ENCODE results near the gene CRYL1. TPM values are rescaled to one million over a fixed set of nuclear protein-coding genes. Genes with fewer than 3 reads are reported as not detected.

CRYL1 gene
- total and polyA plus RNA-seq, 9 of the 15 experiments (the other 6 are each of a cell fraction or from before 2014, with no cell fraction given) = 1.0 to 6.9 (median 2.4) TPM

DNA sequence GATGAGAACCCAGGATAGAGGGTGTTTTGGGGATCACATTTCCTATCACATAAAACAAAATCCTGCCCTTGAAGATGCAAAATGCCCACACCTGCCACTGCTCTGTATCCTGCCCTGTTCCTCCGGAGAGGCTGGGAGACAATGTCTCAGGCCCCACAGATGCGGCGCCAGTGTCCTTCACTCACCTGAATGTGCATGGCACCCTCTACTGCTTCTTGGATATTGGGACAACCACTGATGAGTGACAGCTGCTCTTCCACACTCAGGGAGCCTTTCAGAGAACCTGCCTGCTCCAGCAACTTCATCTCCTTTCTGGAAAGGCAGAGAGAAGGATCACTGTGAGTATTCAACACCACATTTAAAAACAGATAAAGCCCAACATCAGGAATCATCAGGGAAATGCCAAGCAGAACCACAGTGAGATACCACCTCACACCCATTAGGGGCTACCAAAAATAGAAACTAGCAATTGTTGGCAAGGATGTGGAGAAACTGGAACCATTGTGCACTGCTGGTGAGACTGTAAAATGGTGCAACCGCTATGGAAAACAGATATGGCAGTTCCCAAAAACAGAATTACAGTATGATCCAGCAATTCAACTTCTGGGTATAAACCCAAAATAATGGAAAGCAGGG, 36.4 kb downstream of the CRYL1 start (continued):
- TF ChIP-seq, protein P1, sequence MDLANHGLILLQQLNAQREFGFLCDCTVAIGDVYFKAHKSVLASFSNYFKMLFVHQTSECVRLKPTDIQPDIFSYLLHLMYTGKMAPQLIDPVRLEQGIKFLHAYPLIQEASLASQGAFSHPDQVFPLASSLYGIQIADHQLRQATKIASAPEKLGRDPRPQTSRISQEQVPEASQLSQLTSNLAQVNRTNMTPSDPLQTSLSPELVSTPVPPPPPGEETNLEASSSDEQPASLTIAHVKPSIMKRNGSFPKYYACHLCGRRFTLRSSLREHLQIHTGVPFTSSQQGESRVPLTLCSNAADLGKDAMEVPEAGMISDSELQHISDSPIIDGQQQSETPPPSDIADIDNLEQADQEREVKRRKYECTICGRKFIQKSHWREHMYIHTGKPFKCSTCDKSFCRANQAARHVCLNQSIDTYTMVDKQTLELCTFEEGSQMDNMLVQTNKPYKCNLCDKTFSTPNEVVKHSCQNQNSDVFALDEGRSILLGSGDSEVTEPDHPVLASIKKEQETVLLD (IDR thresholded peaks at IDR 0.05) = no peak
- TF ChIP-seq MYNN (IDR thresholded peaks at IDR 0.05) (no peak), MYNN (CRISPR knock-in tag; IDR thresholded peaks at IDR 0.05) (no peak), ZNF584 (CRISPR knock-in tag; IDR thresholded peaks at IDR 0.05; ENCODE audit: low read depth) (no peak), FOXJ3 (CRISPR knock-in tag; IDR thresholded peaks at IDR 0.05) (no peak), MEIS2 (IDR thresholded peaks at IDR 0.05; ENCODE audit: partially characterized antibody) (peak; percentile 3), FIP1L1 (IDR thresholded peaks at IDR 0.05; ENCODE audit: low read depth, low read length, poor library complexity, severe bottlenecking) (no peak), HDAC8 (tag; IDR thresholded peaks at IDR 0.05) (no peak), CAMTA2 (CRISPR knock-in tag; conservative IDR thresholded peaks at IDR 0.05) (no peak)
- TF ChIP-seq, protein P2, sequence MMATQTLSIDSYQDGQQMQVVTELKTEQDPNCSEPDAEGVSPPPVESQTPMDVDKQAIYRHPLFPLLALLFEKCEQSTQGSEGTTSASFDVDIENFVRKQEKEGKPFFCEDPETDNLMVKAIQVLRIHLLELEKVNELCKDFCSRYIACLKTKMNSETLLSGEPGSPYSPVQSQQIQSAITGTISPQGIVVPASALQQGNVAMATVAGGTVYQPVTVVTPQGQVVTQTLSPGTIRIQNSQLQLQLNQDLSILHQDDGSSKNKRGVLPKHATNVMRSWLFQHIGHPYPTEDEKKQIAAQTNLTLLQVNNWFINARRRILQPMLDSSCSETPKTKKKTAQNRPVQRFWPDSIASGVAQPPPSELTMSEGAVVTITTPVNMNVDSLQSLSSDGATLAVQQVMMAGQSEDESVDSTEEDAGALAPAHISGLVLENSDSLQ (IDR thresholded peaks at IDR 0.05) = peak; percentile 77

All from K562 (cell line).